Adrenal gland (tissue), 5 donors: ENCODE data around the gene BCAT1.

Source experiments
- POLR2A ChIP-seq, 2 donors: fragments of 450-650 bp; IDR thresholded peaks; one replicate each; pipeline ENCODE4 v1.6.1; 2017; ENCODE audit warnings: antibody characterized with exemption in 2 of 2, mild to moderate bottlenecking in 2 of 2, moderate library complexity in 1 of 2
- TF ChIP-seq, protein P1 (sequence below), 6 experiments: fragments of 450-650 bp in 4 of 6; fragments of 200-600 bp in 2 of 6; sonication (generic) in 1 of 6; IDR thresholded peaks; 1 replicate in 5 of 6; 2 replicates in 1 of 6; pipeline versions ENCODE4 v1.5.1 to v1.8.0; 2016 to 2021; ENCODE audit warnings: antibody characterized with exemption in 6 of 6, mild to moderate bottlenecking in 2 of 6, moderate library complexity in 1 of 6
- donor health status: DM: no; HTN: no; CAD: no.

DNA sequence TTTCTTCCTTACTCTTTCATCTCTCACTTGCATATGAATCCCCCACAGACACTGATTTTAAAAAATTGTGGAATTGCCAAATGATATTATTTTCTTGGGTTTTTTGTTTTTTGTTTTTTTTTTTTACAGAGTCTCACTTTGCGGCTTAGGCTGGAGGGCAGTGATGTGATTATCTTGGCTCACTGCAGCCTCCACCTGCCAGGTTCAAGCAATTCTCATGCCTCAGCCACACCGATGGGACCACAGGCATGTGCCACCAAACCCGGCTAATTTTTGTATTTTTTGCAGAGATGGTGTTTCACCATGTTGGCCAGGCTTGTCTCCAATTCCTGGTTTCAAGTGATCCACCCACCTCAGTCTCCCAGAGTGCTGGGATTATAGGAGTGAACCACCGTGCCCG, 68.2 kb downstream of the BCAT1 start:
- TF ChIP-seq, protein P1, sequence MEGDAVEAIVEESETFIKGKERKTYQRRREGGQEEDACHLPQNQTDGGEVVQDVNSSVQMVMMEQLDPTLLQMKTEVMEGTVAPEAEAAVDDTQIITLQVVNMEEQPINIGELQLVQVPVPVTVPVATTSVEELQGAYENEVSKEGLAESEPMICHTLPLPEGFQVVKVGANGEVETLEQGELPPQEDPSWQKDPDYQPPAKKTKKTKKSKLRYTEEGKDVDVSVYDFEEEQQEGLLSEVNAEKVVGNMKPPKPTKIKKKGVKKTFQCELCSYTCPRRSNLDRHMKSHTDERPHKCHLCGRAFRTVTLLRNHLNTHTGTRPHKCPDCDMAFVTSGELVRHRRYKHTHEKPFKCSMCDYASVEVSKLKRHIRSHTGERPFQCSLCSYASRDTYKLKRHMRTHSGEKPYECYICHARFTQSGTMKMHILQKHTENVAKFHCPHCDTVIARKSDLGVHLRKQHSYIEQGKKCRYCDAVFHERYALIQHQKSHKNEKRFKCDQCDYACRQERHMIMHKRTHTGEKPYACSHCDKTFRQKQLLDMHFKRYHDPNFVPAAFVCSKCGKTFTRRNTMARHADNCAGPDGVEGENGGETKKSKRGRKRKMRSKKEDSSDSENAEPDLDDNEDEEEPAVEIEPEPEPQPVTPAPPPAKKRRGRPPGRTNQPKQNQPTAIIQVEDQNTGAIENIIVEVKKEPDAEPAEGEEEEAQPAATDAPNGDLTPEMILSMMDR (IDR thresholded peaks at IDR 0.05) = no peak
- TF ChIP-seq POLR2A (IDR thresholded peaks at IDR 0.05) = no peak
